Panc1 (cell line): ENCODE data around the gene SEPTIN5.

Experiments used
- REST ChIP-seq, 2 experiments: IDR thresholded peaks; 2 replicates each; pipeline ENCODE4 v1.6.1; 2011 to 2012; ENCODE audit warnings: low read depth in 2 of 2, control low read depth in 1 of 2, low read length in 1 of 2, mild to moderate bottlenecking in 1 of 2, moderate library complexity in 1 of 2; ENCODE audit not compliant: insufficient read depth in 1 of 2
- TF ChIP-seq, protein P1 (sequence below): fragments of 450-650 bp; IDR thresholded peaks from 2 replicates; pipeline ENCODE4 v1.5.1; 2017; ENCODE audit warnings: mild to moderate bottlenecking

GRCh38 chr22:19693981-19694670 lies 20.2 kb upstream of the SEPTIN5 start:
- TF ChIP-seq REST (IDR thresholded peaks at IDR 0.05; ENCODE audit: insufficient read depth in 1 of 2, low read depth in 2 of 2, low read length in 1 of 2), result no peak
- TF ChIP-seq, protein P1, sequence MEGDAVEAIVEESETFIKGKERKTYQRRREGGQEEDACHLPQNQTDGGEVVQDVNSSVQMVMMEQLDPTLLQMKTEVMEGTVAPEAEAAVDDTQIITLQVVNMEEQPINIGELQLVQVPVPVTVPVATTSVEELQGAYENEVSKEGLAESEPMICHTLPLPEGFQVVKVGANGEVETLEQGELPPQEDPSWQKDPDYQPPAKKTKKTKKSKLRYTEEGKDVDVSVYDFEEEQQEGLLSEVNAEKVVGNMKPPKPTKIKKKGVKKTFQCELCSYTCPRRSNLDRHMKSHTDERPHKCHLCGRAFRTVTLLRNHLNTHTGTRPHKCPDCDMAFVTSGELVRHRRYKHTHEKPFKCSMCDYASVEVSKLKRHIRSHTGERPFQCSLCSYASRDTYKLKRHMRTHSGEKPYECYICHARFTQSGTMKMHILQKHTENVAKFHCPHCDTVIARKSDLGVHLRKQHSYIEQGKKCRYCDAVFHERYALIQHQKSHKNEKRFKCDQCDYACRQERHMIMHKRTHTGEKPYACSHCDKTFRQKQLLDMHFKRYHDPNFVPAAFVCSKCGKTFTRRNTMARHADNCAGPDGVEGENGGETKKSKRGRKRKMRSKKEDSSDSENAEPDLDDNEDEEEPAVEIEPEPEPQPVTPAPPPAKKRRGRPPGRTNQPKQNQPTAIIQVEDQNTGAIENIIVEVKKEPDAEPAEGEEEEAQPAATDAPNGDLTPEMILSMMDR, result no peak
